ENCODE results near the gene NRCAM.

DNA sequence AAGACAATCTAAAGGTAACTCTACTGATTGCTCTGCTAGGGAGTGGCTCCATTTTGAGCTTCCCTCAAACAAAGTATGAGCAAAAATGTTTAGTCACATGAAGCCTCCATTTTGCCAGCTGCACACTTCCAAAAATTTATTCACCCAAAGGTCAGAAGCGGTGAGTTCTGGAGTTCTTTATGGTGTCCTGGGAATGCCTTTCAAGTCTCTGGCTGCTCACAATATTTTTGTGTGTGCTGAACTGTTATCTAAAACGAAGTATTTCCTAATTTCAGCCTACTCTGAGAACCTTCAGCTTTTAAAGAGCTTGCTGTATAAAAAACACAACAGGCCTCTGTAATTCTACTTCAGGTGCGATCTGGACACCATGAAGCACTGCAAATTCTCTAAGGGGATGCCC is 15.6 kb downstream of the NRCAM start:
- TF ChIP-seq CTCF (IDR thresholded peaks at IDR 0.05) (no peak), POLR2AphosphoS5 (IDR thresholded peaks at IDR 0.05) (no peak), EP300 (IDR thresholded peaks at IDR 0.05) (no peak)

Measured in gastroesophageal sphincter (tissue), 3 donors.